HFFc6 (cell line): Measurements from ENCODE around the gene FSTL5. TPM values are rescaled to one million over a fixed set of nuclear protein-coding genes. Genes with fewer than 3 reads are reported as not detected.

Experiments
- DNase-seq: peaks from one replicate; pipeline ENCODE4 v3.0.0-alpha.2; 2018
- H3K27ac Mint-ChIP-seq: 2 replicates; pipeline ENCODE4 v1.8.0; 2020; ENCODE audit warnings: mild to moderate bottlenecking, mixed read lengths
- H3K27me3 Mint-ChIP-seq: 2 replicates; pipeline ENCODE4 v1.8.0; 2021; ENCODE audit warnings: mild to moderate bottlenecking, moderate library complexity, mixed read lengths; ENCODE audit not compliant: insufficient read depth
- H3K36me3 Mint-ChIP-seq: 2 replicates; pipeline ENCODE4 v1.8.0; 2021; ENCODE audit warnings: low read depth, mixed read lengths
- H3K4me1 Mint-ChIP-seq: 2 replicates; pipeline ENCODE4 v1.8.0; 2020; ENCODE audit warnings: low read depth, mixed read lengths
- H3K4me3 Mint-ChIP-seq: 2 replicates; pipeline ENCODE4 v1.8.0; 2020; ENCODE audit warnings: mild to moderate bottlenecking, moderate library complexity, mixed read lengths
- H3K9me3 Mint-ChIP-seq: 2 replicates; pipeline ENCODE4 v1.8.0; 2020; ENCODE audit warnings: mild to moderate bottlenecking, mixed read lengths
- total RNA-seq, 6 experiments: library from RNA; stranded (reverse); fragmentation: NEBNext Ultra II Directional; extraction: Animal tissue kit (Norgen Biotek cat#: 25700); gene quantifications; 2 replicates in 1 of 6; 3 replicates in 5 of 6; pipeline ENCODE4 v1.2.3, GENCODE V29; 2021
- TF ChIP-seq, protein P1 (sequence below): fragments of 200-600 bp; sonication (generic); IDR thresholded peaks from 2 replicates; pipeline ENCODE4 v1.5.0; 2021; ENCODE audit warnings: antibody characterized with exemption, mild to moderate bottlenecking

FSTL5 gene
- total RNA-seq, 6 experiments from 2014 or later: not detected

DNA sequence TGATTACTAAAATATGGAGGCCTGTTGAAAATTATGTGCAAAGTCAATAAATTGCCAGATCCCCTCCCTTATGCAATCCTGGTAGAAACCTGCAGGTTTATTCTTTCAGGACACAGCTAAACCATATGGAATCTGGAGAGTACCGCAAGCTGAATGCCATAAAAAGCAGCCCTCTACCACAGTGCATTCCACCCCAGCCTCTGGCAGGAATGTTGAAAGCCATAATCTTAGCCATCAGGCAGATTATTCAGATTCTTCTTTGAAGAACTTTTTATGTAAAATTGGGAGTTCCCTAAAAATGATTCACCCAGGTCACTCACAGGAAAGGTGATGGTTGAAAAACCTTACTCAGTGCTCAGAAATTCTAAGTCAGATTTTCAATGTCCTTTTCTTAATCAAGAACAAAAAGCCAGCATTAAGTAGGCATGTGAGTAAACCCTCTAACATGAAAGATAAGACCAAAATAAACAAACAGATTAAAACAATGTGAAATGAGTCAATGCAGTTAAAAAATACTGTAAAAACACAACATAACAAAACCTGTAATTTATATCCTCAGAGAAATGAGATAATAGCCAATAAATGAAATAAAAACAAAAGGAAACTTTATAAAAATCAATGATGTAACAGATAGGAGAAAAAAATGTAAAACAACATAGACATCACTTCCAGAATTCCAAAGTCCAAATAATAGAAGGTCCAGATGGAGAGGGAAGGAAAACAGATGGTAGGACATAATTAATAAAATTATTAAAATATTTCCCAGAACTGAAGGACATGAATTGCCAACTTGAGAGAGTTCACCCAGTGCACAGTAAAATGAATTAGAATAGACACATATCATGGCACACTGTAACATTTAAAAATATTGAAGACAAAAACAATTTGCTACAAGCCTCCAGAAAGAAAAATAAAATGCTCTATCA is 226.9 kb downstream of the FSTL5 start:
- H3K27me3 Mint-ChIP-seq: no peaks in the 10 kb centered on the region
- peaks cover 22% of the 10 kb centered on the region for H3K9me3 Mint-ChIP-seq
- H3K27ac Mint-ChIP-seq: no peak overlapping the region
- TF ChIP-seq, protein P1, sequence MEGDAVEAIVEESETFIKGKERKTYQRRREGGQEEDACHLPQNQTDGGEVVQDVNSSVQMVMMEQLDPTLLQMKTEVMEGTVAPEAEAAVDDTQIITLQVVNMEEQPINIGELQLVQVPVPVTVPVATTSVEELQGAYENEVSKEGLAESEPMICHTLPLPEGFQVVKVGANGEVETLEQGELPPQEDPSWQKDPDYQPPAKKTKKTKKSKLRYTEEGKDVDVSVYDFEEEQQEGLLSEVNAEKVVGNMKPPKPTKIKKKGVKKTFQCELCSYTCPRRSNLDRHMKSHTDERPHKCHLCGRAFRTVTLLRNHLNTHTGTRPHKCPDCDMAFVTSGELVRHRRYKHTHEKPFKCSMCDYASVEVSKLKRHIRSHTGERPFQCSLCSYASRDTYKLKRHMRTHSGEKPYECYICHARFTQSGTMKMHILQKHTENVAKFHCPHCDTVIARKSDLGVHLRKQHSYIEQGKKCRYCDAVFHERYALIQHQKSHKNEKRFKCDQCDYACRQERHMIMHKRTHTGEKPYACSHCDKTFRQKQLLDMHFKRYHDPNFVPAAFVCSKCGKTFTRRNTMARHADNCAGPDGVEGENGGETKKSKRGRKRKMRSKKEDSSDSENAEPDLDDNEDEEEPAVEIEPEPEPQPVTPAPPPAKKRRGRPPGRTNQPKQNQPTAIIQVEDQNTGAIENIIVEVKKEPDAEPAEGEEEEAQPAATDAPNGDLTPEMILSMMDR: no peak
- no peak overlapping the region for H3K4me3 Mint-ChIP-seq
- peaks cover 4% of the 10 kb centered on the region; the same call in 1 of the 2 replicates for H3K36me3 Mint-ChIP-seq
- DNase-seq: no peak
- no peaks in the 10 kb centered on the region for H3K4me1 Mint-ChIP-seq

DNA sequence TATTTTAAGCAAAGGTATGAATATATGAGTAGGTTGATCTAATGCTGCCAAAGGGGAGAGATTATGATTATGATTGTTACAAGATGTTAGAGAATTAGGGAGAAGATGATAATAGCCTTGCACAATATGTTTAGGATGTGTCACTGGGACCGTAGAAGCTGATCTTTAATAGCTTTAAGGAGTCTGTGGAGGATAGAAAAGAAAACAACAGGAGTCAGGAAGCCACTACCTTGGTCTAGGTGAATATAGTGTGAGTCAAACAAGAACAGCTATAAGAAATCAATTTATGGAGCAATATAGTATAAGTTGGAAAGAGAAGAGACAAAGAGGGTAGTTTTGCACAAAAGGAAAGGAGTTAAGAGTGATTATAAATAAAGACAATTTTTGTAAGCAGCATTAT is 232.7 kb downstream of the FSTL5 start:
- H3K27me3 Mint-ChIP-seq: no peaks in the 10 kb centered on the region; the same call in 1 of the 2 replicates
- no peak overlapping the region for H3K4me3 Mint-ChIP-seq
- H3K9me3 Mint-ChIP-seq: peaks cover 42% of the 10 kb centered on the region
- no peaks in the 10 kb centered on the region for H3K4me1 Mint-ChIP-seq
- no peak for DNase-seq
- H3K36me3 Mint-ChIP-seq: no peaks in the 10 kb centered on the region
- TF ChIP-seq, protein P1: no peak
- no peak overlapping the region for H3K27ac Mint-ChIP-seq

DNA sequence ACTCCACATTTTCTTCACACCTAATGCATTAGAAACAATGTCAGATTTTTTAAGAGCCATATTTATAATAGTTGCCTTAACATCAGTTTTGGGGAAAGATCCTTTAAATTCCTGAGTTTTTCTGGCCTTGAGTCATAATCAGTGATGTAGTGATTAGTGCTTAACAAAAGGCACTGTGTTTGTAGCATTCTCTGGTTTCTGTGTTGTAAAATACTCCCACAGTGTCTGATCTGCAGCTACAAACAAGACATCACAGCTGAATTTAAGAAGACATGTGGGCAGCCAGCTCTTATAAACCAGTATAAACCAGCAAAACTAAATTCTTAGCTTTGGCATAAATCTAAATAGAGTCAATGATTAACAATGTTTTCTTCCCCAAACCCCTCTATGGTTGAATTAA is 233.8 kb downstream of the FSTL5 start:
- Mint-ChIP-seq H3K4me3 (no peak overlapping the region), H3K9me3 (peaks cover 36% of the 10 kb centered on the region), H3K27ac (no peak overlapping the region), H3K36me3 (no peaks in the 10 kb centered on the region), H3K4me1 (no peaks in the 10 kb centered on the region), H3K27me3 (no peaks in the 10 kb centered on the region; the same call in 1 of the 2 replicates)
- TF ChIP-seq, protein P1: no peak
- DNase-seq: no peak

DNA sequence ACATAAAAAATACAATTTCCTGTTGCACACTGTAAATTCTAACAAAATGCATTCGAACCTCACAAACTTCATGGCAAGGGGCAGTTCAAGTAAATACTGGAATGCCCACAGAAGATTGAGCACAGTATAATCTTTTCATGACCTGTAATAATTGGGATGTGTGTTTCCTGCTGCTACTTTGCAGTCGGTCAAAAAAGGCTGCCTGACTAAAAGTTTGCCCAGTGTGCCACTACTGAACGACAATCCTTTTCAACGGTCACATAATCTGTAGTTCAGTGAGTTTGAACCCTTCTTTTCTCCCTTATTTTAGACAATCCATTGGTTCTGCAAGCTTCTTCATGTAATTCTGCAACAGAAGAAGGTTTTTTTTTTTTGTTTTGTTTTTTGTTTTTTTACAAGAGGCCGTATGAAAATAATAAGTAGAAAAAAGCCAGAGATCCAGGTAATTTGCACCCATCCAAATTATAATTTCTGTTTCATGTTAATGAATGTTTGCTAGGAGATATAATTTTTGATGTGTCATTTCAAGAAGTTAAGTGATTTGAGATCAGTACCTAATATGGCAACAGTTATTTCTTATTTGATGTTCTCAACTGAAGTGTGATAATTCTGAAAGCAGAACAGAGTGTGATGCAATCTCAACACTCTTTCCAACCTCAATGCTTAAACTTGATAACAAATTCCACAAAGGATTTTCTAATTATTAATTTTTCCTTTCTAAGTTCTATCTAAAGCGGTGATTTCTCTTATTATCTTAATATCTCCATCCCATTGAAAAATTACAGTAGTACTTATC is 237.6 kb downstream of the FSTL5 start:
- Mint-ChIP-seq H3K9me3 (peaks cover 27% of the 10 kb centered on the region), H3K27me3 (no peaks in the 10 kb centered on the region; the same call in 1 of the 2 replicates), H3K36me3 (no peaks in the 10 kb centered on the region), H3K4me1 (no peaks in the 10 kb centered on the region), H3K4me3 (no peak overlapping the region), H3K27ac (no peak overlapping the region)
- TF ChIP-seq, protein P1: no peak
- DNase-seq: no peak

DNA sequence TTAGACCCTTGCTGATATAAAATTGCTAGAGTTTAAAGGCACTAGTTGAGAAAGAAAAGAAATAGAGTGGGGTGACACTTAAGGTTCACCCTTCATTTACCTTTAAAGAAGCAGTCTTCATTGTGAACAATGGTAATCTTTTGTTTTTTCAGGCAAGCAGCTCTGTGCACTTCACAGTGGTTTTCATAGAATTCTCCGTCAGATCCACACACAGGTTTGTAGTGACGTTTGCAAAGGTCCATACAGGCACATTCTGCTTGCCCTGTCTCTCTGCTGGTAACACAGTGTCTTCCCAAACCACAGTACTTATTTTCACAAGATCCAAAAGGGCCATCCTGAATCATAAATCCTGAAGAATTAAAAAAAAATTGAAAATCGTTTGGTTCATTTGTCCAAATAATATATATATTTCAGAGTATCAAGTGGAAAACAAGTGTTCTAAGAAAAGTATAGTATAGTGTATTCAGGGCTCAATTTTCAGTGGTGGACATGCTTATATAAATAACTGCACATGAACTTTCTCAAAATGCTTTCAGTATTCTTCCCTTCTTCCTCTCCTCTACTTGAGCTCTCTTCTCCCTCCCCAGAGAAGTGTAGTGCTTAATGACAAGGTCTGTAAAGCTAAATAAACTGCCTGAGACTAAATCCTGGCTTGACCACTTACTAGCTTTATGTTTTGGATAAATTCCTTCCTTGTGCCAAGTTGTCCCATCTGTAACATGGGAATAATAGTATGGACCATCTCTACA is 243.3 kb downstream of the FSTL5 start:
- Mint-ChIP-seq H3K27ac (no peak overlapping the region), H3K4me3 (no peak overlapping the region), H3K9me3 (peaks cover 5% of the 10 kb centered on the region), H3K36me3 (no peaks in the 10 kb centered on the region), H3K27me3 (no peaks in the 10 kb centered on the region), H3K4me1 (no peaks in the 10 kb centered on the region)
- TF ChIP-seq, protein P1: no peak
- DNase-seq: no peak
